Activated CD4-positive, alpha-beta T cell treated with anti-CD3 and anti-CD28 coated beads for 1 hour (primary cell): ENCODE measurements around the gene STON1.
"Not testable (repeated sequence)": the region's sequence is repeated elsewhere in the genome, so short reads cannot be mapped to it uniquely, and the experiment has no call there.

Experiments
- DNase-seq: peaks from one replicate; pipeline ENCODE4 v3.0.0-alpha.2; 2020

The STON1 gene

DNA sequence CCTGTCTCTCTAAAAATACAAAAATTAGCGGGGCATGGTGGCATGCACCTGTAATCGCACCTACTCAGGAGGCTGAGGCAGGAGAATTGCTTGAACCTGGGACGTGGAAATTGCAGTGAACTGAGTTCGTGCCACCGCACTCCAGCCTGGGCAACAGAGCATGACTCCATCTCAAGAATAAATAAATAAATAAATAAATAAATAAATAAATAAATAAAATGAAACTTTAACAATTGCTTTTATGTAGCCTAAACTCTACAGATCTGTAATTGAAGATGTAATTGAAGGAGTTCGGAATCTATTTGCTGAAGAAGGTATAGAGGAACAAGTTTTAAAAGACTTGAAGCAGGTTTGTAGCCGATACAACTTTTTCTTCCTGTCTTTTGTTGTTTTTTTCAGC, 90.7 kb downstream of the STON1 start:
- DNase-seq, result no peak

DNA sequence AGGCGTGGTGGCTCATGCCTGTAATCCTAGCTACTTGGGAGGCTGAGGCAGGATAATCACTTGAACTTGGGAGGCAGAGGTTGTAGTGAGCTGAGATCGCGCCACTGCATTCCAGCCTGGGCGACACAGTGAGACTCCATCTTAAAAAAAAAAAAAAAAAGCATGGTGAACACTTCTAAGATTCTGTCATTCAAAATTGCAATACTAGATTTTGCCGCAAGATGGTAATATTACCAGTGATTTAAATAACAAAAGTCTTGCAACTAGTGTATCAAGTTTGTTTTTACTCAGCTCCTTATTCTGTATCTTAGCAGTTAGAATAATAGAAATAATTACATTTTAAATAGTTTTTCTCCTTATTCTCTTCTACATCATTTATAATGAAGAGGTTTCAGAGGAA, 92.7 kb downstream of the STON1 start:
- DNase-seq, result not testable (repeated sequence)

DNA sequence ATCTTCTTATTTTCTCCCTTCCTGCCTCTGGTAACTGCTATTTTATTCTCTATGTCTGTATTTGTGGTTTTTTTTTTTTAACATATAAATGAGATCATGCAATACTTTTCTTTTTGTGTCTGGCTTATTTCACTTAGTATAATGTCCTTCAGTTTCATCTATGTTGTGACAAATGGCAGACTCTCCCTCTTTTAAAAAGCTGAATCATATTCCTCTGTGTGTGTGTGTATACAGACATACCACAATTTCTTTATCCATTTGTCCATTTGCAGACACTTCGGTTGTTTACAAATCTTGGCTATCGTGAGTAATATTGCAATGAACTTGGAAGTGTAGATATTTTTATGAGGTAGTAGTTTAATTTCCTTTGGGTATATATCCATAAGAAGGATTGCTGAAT, 94.7 kb downstream of the STON1 start:
- DNase-seq, result no peak

DNA sequence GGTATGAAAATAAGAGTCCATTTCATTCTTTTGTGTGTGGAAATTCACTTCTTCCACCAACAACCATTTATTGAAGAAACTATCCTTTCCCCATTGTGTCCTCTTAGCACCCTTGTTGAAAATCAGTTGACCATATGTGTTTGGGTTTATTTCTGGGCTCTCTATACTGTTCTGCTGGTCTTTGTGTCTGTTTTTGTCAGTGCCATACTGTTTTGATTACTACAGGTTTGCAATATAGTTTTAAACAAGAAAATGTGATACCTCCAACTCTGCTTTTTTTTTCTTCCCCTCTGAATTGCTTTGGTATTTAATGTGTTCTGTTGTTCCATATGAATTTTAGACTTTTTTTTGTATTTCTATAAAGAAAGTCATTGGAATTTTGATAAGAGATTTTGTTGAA, 96.1 kb downstream of the STON1 start:
- no peak for DNase-seq

DNA sequence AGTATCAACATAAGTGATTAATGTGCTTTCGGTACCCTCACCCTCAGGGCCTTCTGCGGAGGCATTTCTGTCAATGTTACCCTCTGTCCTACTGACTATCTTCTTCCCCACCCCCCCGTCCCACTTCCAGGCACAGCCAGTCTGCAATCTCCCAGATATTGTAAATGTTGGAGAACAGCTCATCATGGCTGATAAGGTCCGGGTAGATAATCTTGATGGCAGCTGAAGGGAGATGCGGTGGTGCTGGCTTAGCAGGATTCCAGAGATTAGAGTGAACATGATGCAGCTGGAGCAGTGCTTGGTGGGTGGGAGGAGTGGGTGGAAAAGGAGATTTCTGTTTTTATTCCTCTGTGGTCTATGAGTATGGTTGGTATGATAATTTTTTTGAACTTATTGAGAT, 103.2 kb downstream of the STON1 start:
- DNase-seq, result no peak

DNA sequence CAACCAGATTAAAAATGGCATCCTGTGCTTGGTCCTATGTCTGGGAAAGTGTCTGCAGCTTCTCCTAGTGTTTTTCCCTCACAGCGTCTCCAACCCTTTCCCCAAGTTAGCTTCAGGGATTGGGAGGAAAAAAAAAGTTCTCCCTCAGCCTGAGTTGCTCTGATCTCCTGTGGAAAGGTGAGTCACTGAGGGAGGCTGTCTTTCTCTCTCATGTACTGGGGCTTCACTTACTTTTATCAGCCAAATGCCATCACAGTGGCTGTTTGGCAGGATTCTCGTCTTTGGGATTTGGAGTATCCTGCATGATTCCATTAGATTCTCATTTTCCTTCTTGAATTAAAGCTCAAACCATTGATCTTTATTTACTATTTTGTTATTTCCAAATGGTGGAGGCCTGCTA, 105.8 kb downstream of the STON1 start:
- DNase-seq, result no peak

DNA sequence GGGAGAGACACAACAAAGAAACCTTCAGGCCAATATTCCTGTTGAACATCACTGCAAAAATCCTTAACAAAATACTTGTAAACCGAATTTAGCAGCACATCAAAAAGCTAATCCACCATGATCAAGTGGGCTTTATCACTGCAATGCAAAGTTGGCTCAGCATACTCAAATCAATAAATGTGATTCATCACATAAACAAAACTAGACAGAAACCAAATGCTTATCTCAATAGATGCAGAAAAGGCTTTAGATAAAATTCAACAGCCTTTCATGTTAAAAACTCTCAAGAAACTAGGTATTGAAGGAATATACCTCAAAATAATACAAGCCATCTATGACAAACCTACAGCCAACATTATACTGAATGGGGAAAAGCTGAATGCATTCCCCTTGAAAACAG, 108.3 kb downstream of the STON1 start:
- no peak for DNase-seq
